OCI-LY3 (cell line): ENCODE results near the gene NFIB.

Experiments
- H2AFZ ChIP-seq: fragments of 200-600, 300-600 bp; shearing (Covaris generic); 2 replicates; pipeline ENCODE4 v1.6.0; 2014; ENCODE audit warnings: antibody characterized with exemption, low read depth, low read length
- H3K27ac ChIP-seq: fragments of 200-600, 300-600 bp; sonication (generic); 2 replicates; pipeline ENCODE4 v1.5.1; 2014; ENCODE audit warnings: mild to moderate bottlenecking, low read length, moderate library complexity, mixed read lengths
- H3K27me3 ChIP-seq: fragments of 200-600, 300-600 bp; sonication (generic); 2 replicates; pipeline ENCODE4 v1.6.1; 2014; ENCODE audit warnings: low read depth, low read length, mixed read lengths
- H3K36me3 ChIP-seq: fragments of 200-600, 300-600 bp; sonication (generic); replicated peaks from 2 replicates; pipeline ENCODE3; 2014; ENCODE audit warnings: low read depth, low read length, mixed read lengths
- H3K4me1 ChIP-seq: fragments of 300-600, 200-600 bp; sonication (generic); 2 replicates; pipeline ENCODE4 v1.6.1; 2014; ENCODE audit warnings: low read length, mixed read lengths
- H3K4me2 ChIP-seq: fragments of 200-600, 300-600 bp; sonication (generic); 2 replicates; pipeline ENCODE4 v1.6.1; 2014; ENCODE audit warnings: low read length, mixed read lengths
- H3K4me3 ChIP-seq: fragments of 300-600, 200-600 bp; sonication (generic); 2 replicates; pipeline ENCODE4 v1.5.1; 2014; ENCODE audit warnings: antibody characterized with exemption, mild to moderate bottlenecking, low read length, moderate library complexity
- H3K79me2 ChIP-seq: fragments of 300-600, 200-600 bp; shearing (Covaris generic); 2 replicates; pipeline ENCODE4 v1.6.1; 2014; ENCODE audit warnings: mild to moderate bottlenecking, low read length, mixed read lengths
- H3K9ac ChIP-seq: fragments of 300-600, 200-600 bp; shearing (Covaris generic); 2 replicates; pipeline ENCODE4 v1.6.0; 2014; ENCODE audit warnings: mild to moderate bottlenecking, low read length, moderate library complexity
- H3K9me3 ChIP-seq: fragments of 200-600, 300-600 bp; shearing (Covaris generic); 2 replicates; pipeline ENCODE4 v1.6.1; 2014; ENCODE audit warnings: low read length, mixed read lengths; ENCODE audit not compliant: insufficient read depth
- H4K20me1 ChIP-seq: fragments of 200-600, 300-600 bp; sonication (generic); 2 replicates; pipeline ENCODE4 v1.6.1; 2016; ENCODE audit warnings: low read length, mixed read lengths; ENCODE audit not compliant: insufficient read depth
- CTCF ChIP-seq: fragments of 200-600, 300-600 bp; sonication (generic); IDR thresholded peaks from 2 replicates; pipeline ENCODE4 v1.5.1; 2014; ENCODE audit warnings: antibody characterized with exemption, low read length, low read depth
- EZH2phosphoT487 ChIP-seq: fragments of 200-600 bp; shearing (Covaris generic); IDR thresholded peaks from 2 replicates; pipeline ENCODE4 v1.6.1; 2018; ENCODE audit warnings: antibody characterized with exemption, mixed run types, low read depth

Gene NFIB

DNA sequence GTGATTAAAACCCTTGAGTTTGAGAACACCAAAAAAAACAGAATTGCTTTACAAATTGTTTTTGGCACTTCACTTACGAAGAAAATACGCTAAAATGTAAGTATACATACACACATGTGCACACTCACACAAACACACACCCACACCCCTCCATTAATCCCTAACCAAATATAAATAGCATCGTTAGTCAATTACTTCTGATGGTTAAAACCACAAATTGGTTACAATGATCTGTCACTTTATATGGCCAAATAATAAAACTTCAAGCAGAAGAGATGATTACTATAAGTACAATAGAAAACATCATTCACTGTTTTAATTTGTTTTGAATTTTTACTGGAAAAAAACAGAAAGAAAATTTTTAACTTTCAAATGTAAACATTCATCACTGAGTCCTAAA is 103.5 kb downstream of the NFIB start:
- Histone ChIP-seq H3K9ac (no peak overlapping the region), H3K36me3 (no peaks in the 10 kb centered on the region), H3K27ac (no peak overlapping the region), H2AFZ (no peak overlapping the region), H3K4me2 (no peak overlapping the region), H3K4me1 (no peaks in the 10 kb centered on the region), H3K4me3 (no peak overlapping the region), H4K20me1 (no peaks in the 10 kb centered on the region), H3K9me3 (no peaks in the 10 kb centered on the region), H3K79me2 (no peaks in the 10 kb centered on the region), H3K27me3 (peaks cover 8% of the 10 kb centered on the region; the same call in 1 of the 2 replicates)
- TF ChIP-seq CTCF (no peak), EZH2phosphoT487 (no peak)

DNA sequence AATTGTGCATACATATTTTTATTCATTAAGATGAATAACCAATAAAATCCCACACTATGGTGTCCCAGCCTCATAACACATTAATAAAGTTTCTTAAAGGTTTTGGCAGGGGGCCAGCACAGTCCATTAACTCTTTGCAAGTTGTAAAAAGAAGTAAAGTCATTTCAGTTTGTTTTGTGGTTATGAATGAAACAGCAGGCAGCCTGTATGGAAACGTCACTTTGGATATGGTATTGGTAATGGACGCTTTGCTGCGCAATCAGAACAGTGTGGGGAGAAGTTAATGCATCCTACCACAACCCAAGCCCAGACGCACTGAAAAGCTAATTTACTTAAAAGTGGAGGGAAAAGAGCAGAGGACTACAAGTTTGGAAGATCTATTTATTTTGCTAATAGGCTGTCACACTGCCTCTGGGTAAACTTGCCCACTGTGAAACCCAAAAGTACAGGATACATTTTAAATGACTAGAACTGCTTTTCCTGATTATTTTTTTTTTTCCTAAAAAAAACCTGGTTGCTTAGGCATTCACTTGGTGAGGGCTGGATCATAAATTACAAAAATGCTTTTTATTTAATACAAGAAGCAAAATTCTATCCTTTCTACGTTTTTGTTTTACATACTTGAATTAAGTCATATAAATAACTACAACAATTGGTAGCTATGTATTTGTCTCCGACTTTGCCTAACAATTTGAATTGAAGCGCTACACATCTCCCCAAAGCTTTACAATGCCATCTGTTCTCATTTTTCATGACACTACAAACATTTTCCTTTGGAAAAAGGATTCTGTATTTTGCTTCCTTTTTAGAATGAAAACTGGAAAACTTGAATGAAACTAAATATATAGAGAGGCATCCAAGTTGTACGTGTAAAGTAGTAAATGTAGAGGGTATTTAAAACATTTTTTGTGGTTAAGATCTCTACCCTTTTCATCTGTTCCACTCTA is 104.3 kb downstream of the NFIB start:
- H3K4me1 ChIP-seq = no peaks in the 10 kb centered on the region
- TF ChIP-seq EZH2phosphoT487 (no peak), CTCF (no peak)
- H4K20me1 ChIP-seq = no peaks in the 10 kb centered on the region
- H3K27me3 ChIP-seq = peaks cover 8% of the 10 kb centered on the region; the same call in 1 of the 2 replicates
- H3K36me3 ChIP-seq = no peaks in the 10 kb centered on the region
- no peak overlapping the region for H3K27ac ChIP-seq
- H3K4me2 ChIP-seq = no peak overlapping the region
- no peaks in the 10 kb centered on the region for H3K79me2 ChIP-seq
- H3K4me3 ChIP-seq = no peak overlapping the region
- no peak overlapping the region for H2AFZ ChIP-seq
- H3K9ac ChIP-seq = no peak overlapping the region
- H3K9me3 ChIP-seq = no peaks in the 10 kb centered on the region

DNA sequence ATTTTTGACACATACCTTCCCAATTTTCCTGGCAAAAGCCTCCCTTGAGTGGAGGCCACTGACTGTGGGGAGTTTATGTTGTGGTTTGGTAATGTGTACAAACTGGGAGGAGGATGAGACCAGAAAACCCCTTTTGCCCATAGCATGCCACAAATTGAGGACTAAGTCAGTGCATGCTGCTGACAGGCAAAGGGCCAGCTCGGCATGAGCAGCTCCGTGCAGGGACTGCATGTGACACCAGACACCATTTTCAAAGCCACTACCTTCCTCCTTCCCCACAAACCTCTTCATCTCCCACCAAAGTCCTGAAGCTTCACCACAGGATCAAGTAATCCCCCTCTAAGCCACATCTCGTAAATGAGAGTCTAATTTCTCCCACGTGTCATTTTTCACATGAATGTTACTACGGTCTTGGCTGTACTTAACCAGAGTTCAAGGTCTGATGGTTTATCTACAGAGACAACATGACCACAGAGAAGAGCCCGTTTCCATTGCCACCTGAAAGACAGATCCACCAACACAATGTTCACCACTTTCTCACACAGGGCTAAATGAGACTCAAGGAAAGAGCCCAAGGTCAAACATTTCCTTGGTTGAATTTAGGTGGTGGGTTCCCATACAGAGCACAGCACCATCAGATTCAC is 106.5 kb downstream of the NFIB start:
- no peaks in the 10 kb centered on the region for H4K20me1 ChIP-seq
- H3K4me2 ChIP-seq = no peak overlapping the region
- peaks cover 8% of the 10 kb centered on the region; the same call in 1 of the 2 replicates for H3K27me3 ChIP-seq
- 0 out of 2 replicates have a peak overlapping the region, but pooled peaks have one; percentile 3 for H2AFZ ChIP-seq
- no peaks in the 10 kb centered on the region for H3K79me2 ChIP-seq
- no peaks in the 10 kb centered on the region for H3K9me3 ChIP-seq
- TF ChIP-seq EZH2phosphoT487 (no peak), CTCF (no peak)
- no peak overlapping the region for H3K9ac ChIP-seq
- no peak overlapping the region for H3K4me3 ChIP-seq
- H3K27ac ChIP-seq = no peak overlapping the region
- no peaks in the 10 kb centered on the region for H3K4me1 ChIP-seq
- no peaks in the 10 kb centered on the region for H3K36me3 ChIP-seq

DNA sequence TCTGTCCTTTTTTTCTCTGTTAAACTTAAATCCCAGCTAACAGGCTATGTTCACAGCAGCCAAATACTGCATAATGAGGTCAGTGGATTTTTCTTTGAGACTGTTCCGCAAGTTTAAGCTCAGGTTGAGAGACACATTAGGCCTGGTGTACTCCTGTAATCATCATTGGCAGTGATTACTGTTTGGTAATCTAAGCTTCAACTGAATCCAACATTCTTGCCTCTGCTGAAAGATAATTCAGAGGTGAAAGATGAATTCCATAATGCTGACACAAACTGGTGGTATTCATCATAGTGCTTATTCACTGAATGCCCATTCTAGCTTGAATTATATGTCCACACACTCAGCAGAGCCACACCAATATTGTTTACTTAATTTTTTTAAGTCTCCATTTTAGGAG is 108.5 kb downstream of the NFIB start:
- Histone ChIP-seq H3K4me2 (no peak overlapping the region), H3K9me3 (no peaks in the 10 kb centered on the region), H3K4me3 (no peak overlapping the region), H3K27me3 (peaks cover 8% of the 10 kb centered on the region; the same call in 1 of the 2 replicates), H4K20me1 (no peaks in the 10 kb centered on the region), H3K27ac (no peak overlapping the region), H3K9ac (no peak overlapping the region), H3K79me2 (no peaks in the 10 kb centered on the region), H3K4me1 (no peaks in the 10 kb centered on the region), H2AFZ (no peak overlapping the region), H3K36me3 (no peaks in the 10 kb centered on the region)
- TF ChIP-seq CTCF (no peak), EZH2phosphoT487 (no peak)
